ENCODE data around the gene VSIG4. TPM values are rescaled to one million over a fixed set of nuclear protein-coding genes. Genes with fewer than 3 reads are reported as not detected.

VSIG4 gene
- total RNA-seq, 1 donor, result 0.72 TPM

DNA sequence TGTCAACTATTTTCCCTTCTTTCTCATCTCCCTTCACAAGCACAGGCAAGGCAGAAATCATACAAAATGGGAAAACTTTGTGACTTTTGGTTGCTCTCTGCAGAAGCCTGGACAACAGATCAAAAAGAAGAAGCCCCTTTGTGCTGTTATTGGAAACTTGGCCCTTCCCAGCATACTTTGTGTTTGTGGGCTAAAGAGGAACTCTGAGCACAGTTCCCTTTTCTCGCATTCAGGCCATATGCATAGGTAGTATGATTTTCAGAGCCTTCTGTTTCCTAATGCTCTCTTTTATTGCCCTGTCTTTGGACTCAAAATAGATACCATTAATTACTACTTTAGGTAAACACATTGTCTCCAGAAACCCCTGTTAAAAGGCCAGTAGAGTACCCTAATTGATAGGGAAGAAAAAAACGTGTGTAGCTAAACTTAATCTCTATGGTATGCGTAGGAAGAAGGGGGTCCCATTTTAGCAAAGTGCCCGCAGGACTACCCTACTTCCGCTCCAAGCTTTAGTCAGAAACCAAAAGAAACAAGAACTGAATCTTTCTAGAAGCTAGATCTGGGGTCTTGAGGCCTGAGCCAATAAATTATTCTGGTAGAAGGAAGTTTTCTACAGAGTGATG, 26.6 kb downstream of the VSIG4 start:
- Histone ChIP-seq H2AFZ (ENCODE audit: low read length) (no peak overlapping the region), H4K20me1 (ENCODE audit: insufficient read depth, low read length) (no peaks in the 10 kb centered on the region), H3K4me3 (ENCODE audit: insufficient read depth, low read length) (no peak overlapping the region), H3K9me3 (ENCODE audit: low read depth, low read length) (no peaks in the 10 kb centered on the region), H3K36me3 (ENCODE audit: insufficient read depth, low read length) (no peaks in the 10 kb centered on the region), H3K4me1 (ENCODE audit: insufficient read depth, low read length) (no peaks in the 10 kb centered on the region), H3K27ac (ENCODE audit: low read depth, low read length) (no peak overlapping the region), H3K4me2 (ENCODE audit: insufficient read depth, low read length) (no peak overlapping the region), H3K27me3 (ENCODE audit: insufficient read depth, low read length) (no peaks in the 10 kb centered on the region), H3K79me2 (ENCODE audit: insufficient read depth, low read length) (no peaks in the 10 kb centered on the region)
- no peak for DNase-seq (ENCODE audit: insufficient read length, low spot score, missing footprints)
- TF ChIP-seq, protein P1, sequence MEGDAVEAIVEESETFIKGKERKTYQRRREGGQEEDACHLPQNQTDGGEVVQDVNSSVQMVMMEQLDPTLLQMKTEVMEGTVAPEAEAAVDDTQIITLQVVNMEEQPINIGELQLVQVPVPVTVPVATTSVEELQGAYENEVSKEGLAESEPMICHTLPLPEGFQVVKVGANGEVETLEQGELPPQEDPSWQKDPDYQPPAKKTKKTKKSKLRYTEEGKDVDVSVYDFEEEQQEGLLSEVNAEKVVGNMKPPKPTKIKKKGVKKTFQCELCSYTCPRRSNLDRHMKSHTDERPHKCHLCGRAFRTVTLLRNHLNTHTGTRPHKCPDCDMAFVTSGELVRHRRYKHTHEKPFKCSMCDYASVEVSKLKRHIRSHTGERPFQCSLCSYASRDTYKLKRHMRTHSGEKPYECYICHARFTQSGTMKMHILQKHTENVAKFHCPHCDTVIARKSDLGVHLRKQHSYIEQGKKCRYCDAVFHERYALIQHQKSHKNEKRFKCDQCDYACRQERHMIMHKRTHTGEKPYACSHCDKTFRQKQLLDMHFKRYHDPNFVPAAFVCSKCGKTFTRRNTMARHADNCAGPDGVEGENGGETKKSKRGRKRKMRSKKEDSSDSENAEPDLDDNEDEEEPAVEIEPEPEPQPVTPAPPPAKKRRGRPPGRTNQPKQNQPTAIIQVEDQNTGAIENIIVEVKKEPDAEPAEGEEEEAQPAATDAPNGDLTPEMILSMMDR (IDR thresholded peaks at IDR 0.05; ENCODE audit: extremely low read depth, low read depth, low read length), result no peak

- Histone ChIP-seq H3K36me3 (ENCODE audit: insufficient read depth, low read length) (no peaks in the 10 kb centered on the region), H3K9me3 (ENCODE audit: low read depth, low read length) (no peaks in the 10 kb centered on the region), H3K4me3 (ENCODE audit: insufficient read depth, low read length) (no peak overlapping the region), H3K27ac (ENCODE audit: low read depth, low read length) (no peak overlapping the region), H2AFZ (ENCODE audit: low read length) (no peak overlapping the region), H3K79me2 (ENCODE audit: insufficient read depth, low read length) (no peaks in the 10 kb centered on the region), H3K4me2 (ENCODE audit: insufficient read depth, low read length) (no peak overlapping the region), H3K27me3 (ENCODE audit: insufficient read depth, low read length) (no peaks in the 10 kb centered on the region), H3K4me1 (ENCODE audit: insufficient read depth, low read length) (no peaks in the 10 kb centered on the region), H4K20me1 (ENCODE audit: insufficient read depth, low read length) (no peaks in the 10 kb centered on the region)
- no peak for DNase-seq (ENCODE audit: insufficient read length, low spot score, missing footprints)
- TF ChIP-seq, protein P1 (IDR thresholded peaks at IDR 0.05; ENCODE audit: extremely low read depth, low read depth, low read length), result no peak
Observed at GRCh38 chrX:66012094-66012534, 27.8 kb downstream of the VSIG4 start.

DNA sequence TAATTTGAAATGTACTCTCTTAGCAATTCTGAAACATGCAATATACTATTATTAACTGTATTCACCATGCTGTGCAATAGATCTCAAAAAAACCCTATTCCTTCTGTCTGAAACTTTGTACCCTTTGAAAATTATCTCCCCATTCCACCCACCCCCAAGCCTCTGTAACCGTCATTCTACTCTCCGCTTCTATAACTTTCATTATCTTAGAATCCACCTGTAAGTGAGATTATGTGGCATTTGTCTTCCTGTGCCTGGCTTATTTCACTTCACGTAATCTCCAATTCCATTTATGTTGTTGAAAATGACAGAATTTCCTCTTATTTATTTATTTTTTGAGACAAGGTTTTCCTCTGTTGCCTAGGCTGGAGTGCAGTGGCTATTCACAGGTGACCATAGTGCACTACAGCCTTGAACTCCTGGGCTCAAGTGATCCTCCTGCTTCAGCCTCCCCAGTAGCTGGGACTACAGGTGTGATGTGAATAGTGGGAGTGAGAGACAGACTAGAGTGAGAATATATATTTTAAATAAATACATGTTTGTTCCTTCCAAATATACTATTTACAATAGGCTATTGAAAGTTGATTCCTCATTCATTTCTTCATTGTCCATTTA, 30.5 kb downstream of the VSIG4 start:
- no peak overlapping the region for H3K27ac ChIP-seq (ENCODE audit: low read depth, low read length)

More for the DNA sequence above, 30.5 kb downstream of the VSIG4 start:
- H3K9me3 ChIP-seq (ENCODE audit: low read depth, low read length), result no peaks in the 10 kb centered on the region
- DNase-seq (ENCODE audit: insufficient read length, low spot score, missing footprints), result no peak
- H3K4me3 ChIP-seq (ENCODE audit: insufficient read depth, low read length), result no peak overlapping the region
- H4K20me1 ChIP-seq (ENCODE audit: insufficient read depth, low read length), result no peaks in the 10 kb centered on the region
- H3K27me3 ChIP-seq (ENCODE audit: insufficient read depth, low read length), result no peaks in the 10 kb centered on the region
- H3K4me1 ChIP-seq (ENCODE audit: insufficient read depth, low read length), result no peaks in the 10 kb centered on the region
- TF ChIP-seq, protein P1 (IDR thresholded peaks at IDR 0.05; ENCODE audit: extremely low read depth, low read depth, low read length), result no peak
- no peak overlapping the region for H3K4me2 ChIP-seq (ENCODE audit: insufficient read depth, low read length)
- no peaks in the 10 kb centered on the region for H3K79me2 ChIP-seq (ENCODE audit: insufficient read depth, low read length)
- H2AFZ ChIP-seq (ENCODE audit: low read length), result no peak overlapping the region
- no peaks in the 10 kb centered on the region for H3K36me3 ChIP-seq (ENCODE audit: insufficient read depth, low read length)

Measured in osteoblast (primary cell).